Activated CD8-positive, alpha-beta memory T cell treated with anti-CD3 and anti-CD28 coated beads, Interleukin-2, amount 50 U/mL, for 24 hours (primary cell): ENCODE results near the gene LRATD1.

ENCODE experiments used
- DNase-seq: peaks from one replicate; pipeline ENCODE4 v3.0.0-alpha.2; 2020; ENCODE audit errors: extremely low read depth

Gene LRATD1

GRCh38 chr2:14633461-14634181, 1.1 kb downstream of the LRATD1 start:
- no peak for DNase-seq

GRCh38 chr2:14634182-14634488, 1.6 kb downstream of the LRATD1 start:
- DNase-seq = no peak

- no peak for DNase-seq
These were observed 2.2 kb downstream of the LRATD1 start for GRCh38 chr2:14634489-14635390.

GRCh38 chr2:14635391-14635871, 2.9 kb downstream of the LRATD1 start:
- DNase-seq = no peak

GRCh38 chr2:14638488-14638887, 6.0 kb downstream of the LRATD1 start:
- no peak for DNase-seq

- no peak for DNase-seq
These were observed 8.6 kb downstream of the LRATD1 start for GRCh38 chr2:14641116-14641515.

GRCh38 chr2:14642499-14642898, 10.0 kb downstream of the LRATD1 start:
- no peak for DNase-seq

- DNase-seq = no peak
These were observed 15.2 kb downstream of the LRATD1 start for GRCh38 chr2:14647714-14648113.

GRCh38 chr2:14650066-14650465, 17.5 kb downstream of the LRATD1 start:
- DNase-seq = no peak

GRCh38 chr2:14654835-14655282, 22.3 kb downstream of the LRATD1 start:
- no peak for DNase-seq

GRCh38 chr2:14656146-14656545, 23.6 kb downstream of the LRATD1 start:
- no peak for DNase-seq

GRCh38 chr2:14661163-14661562, 28.6 kb downstream of the LRATD1 start:
- no peak for DNase-seq

- DNase-seq = no peak
These were observed 40.9 kb downstream of the LRATD1 start for GRCh38 chr2:14673351-14673875.

- DNase-seq = no peak
These were observed 43.0 kb downstream of the LRATD1 start for GRCh38 chr2:14675489-14675888.

GRCh38 chr2:14676371-14676770, 43.9 kb downstream of the LRATD1 start:
- DNase-seq = no peak

- no peak for DNase-seq
These were observed 44.5 kb downstream of the LRATD1 start for GRCh38 chr2:14677039-14677438.

GRCh38 chr2:14678761-14679160, 46.2 kb downstream of the LRATD1 start:
- DNase-seq = no peak

- DNase-seq = no peak
These were observed 49.1 kb downstream of the LRATD1 start for GRCh38 chr2:14681608-14682007.
